Loucy (cell line): ENCODE data around the gene MEIOC.

Experiments used
- CTCF ChIP-seq: fragments of 200-600 bp; sonication (generic); conservative IDR thresholded peaks from 2 replicates; pipeline ENCODE4 v1.5.1; 2014; ENCODE audit warnings: mild to moderate bottlenecking, antibody characterized with exemption, low read length
- EZH2phosphoT487 ChIP-seq: fragments of 200-600 bp; IDR thresholded peaks from 2 replicates; pipeline ENCODE4 v1.6.1; 2018; ENCODE audit warnings: antibody characterized with exemption, mild to moderate bottlenecking, moderate library complexity, borderline replicate concordance

GRCh38 chr17:44722254-44722653, 66.0 kb downstream of the MEIOC start:
- no peak for TF ChIP-seq CTCF
- TF ChIP-seq EZH2phosphoT487 = no peak
